CD4-positive, alpha-beta memory T cell (primary cell): Measurements from ENCODE around the gene PLCZ1. TPM values are rescaled to one million over a fixed set of nuclear protein-coding genes. Genes with fewer than 3 reads are reported as not detected.

Experiments used
- CTCF ChIA-PET: fragments of 350-600 bp; sonication (Branson Sonifier 250); formaldehyde crosslinking; loops from one replicate; lab custom pipeline; 2021; ENCODE audit warnings: inconsistent platforms; ENCODE audit not compliant: partially characterized antibody; lab: Charles Lee
- POLR2A ChIA-PET: fragments of 350-600 bp; sonication (Branson Sonifier 250); formaldehyde crosslinking; loops from one replicate; lab custom pipeline; 2021; ENCODE audit not compliant: partially characterized antibody; lab: Charles Lee
- DNase-seq, 5 donors: peaks; one replicate each; pipeline versions ENCODE4 v3.0.0 to v3.0.0-alpha.2; 2020 to 2022; ENCODE audit warnings: mixed read lengths in 1 of 5
- H3K27ac ChIP-seq: one replicate; pipeline ENCODE4 v1.7.0; 2013; ENCODE audit warnings: low read depth, low read length
- H3K27me3 ChIP-seq: 2 replicates; pipeline ENCODE4 v1.7.0; 2013; ENCODE audit warnings: mild to moderate bottlenecking, low read length, moderate library complexity; ENCODE audit not compliant: insufficient read depth
- H3K36me3 ChIP-seq: 2 replicates; pipeline ENCODE4 v1.7.0; 2013; ENCODE audit warnings: mild to moderate bottlenecking, low read length, moderate library complexity; ENCODE audit not compliant: insufficient read depth
- H3K4me1 ChIP-seq: 2 replicates; pipeline ENCODE4 v1.7.0; 2013; ENCODE audit warnings: mild to moderate bottlenecking, low read length, moderate library complexity; ENCODE audit not compliant: insufficient read depth
- H3K4me3 ChIP-seq, 2 donors: one replicate each; pipeline ENCODE4 v1.7.0; 2013; ENCODE audit warnings: low read length in 2 of 2, mild to moderate bottlenecking in 1 of 2
- H3K9me3 ChIP-seq, 2 donors: one replicate each; pipeline ENCODE4 v1.7.0; 2013; ENCODE audit warnings: low read length in 2 of 2, control low read depth in 1 of 2; ENCODE audit not compliant: control insufficient read depth in 1 of 2
- H3K27ac Mint-ChIP-seq, 7 donors: one replicate each; pipeline ENCODE4 v1.8.0; 2020 to 2021; ENCODE audit warnings: mixed read lengths in 7 of 7, mild to moderate bottlenecking in 6 of 7, inconsistent platforms in 3 of 7, moderate library complexity in 3 of 7
- H3K27me3 Mint-ChIP-seq, 2 donors: one replicate each; pipeline ENCODE4 v1.8.0; 2020 to 2021; ENCODE audit warnings: mixed read lengths in 2 of 2
- H3K36me3 Mint-ChIP-seq, 2 donors: one replicate each; pipeline ENCODE4 v1.8.0; 2020 to 2021; ENCODE audit warnings: mixed read lengths in 2 of 2, inconsistent platforms in 1 of 2, mild to moderate bottlenecking in 1 of 2
- H3K4me1 Mint-ChIP-seq, 4 donors: one replicate each; pipeline ENCODE4 v1.8.0; 2020 to 2021; ENCODE audit warnings: mixed read lengths in 4 of 4, mild to moderate bottlenecking in 1 of 4
- H3K4me3 Mint-ChIP-seq, 8 donors: one replicate each; pipeline ENCODE4 v1.8.0; 2020 to 2021; ENCODE audit warnings: mixed read lengths in 8 of 8, mild to moderate bottlenecking in 7 of 8, moderate library complexity in 6 of 8, inconsistent platforms in 3 of 8
- H3K9me3 Mint-ChIP-seq, 8 donors: one replicate each; pipeline ENCODE4 v1.8.0; 2020 to 2021; ENCODE audit warnings: mixed read lengths in 8 of 8, mild to moderate bottlenecking in 5 of 8, inconsistent platforms in 3 of 8, moderate library complexity in 1 of 8
- intact Hi-C: fragments of 100-400 bp; cut with micrococcal nuclease; formaldehyde crosslinking; loops from one replicate; pipeline ENCODE4 v1.15.1; 2023
- polyA plus RNA-seq, 2 donors: library from polyadenylated mRNA; unstranded; fragments of 300-500 nt; fragmentation: Illumina TruSeq; gene quantifications; one replicate each; pipeline ENCODE4 v1.2.3, GENCODE V29; 2021
- total RNA-seq, 2 experiments: library from RNA; stranded (reverse); gene quantifications; one replicate each; pipeline ENCODE4 v1.2.3, GENCODE V29; 2021

Gene PLCZ1
- total and polyA plus RNA-seq, 4 experiments from 2014 or later: not detected

GRCh38 chr12:18655351-18655750, 82.5 kb downstream of the PLCZ1 start:
- H3K27ac ChIP-seq: no peak overlapping the region
- no peaks in the 10 kb centered on the region for H3K4me1 ChIP-seq
- H3K36me3 Mint-ChIP-seq: no peaks in the 10 kb centered on the region
- intact Hi-C loops: no loop called here
- H3K36me3 ChIP-seq: no peaks in the 10 kb centered on the region
- no peaks in the 10 kb centered on the region for H3K4me1 Mint-ChIP-seq
- no peaks in the 10 kb centered on the region for H3K9me3 ChIP-seq
- no peak overlapping the region for H3K27ac Mint-ChIP-seq
- no peak for DNase-seq
- POLR2A ChIA-PET: no interaction called here
- no peaks in the 10 kb centered on the region for H3K27me3 Mint-ChIP-seq
- H3K4me3 ChIP-seq: no peak overlapping the region
- H3K27me3 ChIP-seq: no peaks in the 10 kb centered on the region
- peaks cover 8 to 33% (median 21%) of the 10 kb centered on the region in 8 donors for H3K9me3 Mint-ChIP-seq
- H3K4me3 Mint-ChIP-seq: no peak overlapping the region
- CTCF ChIA-PET: no interaction called here

DNA sequence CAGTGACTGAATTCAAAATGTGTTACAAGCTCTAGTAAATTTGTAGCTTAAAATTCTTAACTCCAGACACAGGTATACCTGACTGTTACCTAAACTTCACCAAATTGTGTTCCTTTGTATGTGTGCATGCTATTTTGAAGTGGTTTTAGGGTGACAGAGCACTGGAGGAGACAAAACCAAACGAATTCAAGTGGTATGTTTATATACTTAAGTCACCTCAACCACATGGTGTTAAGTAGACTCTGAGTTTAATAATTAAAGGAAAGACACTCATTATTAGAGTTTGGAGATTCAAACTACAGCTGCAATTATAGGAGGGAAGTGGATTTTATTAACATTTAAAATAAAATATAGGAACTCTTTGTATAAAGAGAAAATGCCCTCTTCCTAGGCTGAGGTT, 84.3 kb downstream of the PLCZ1 start:
- Mint-ChIP-seq H3K27ac (no peak overlapping the region), H3K4me3 (no peak overlapping the region), H3K9me3 (peaks cover 8 to 30% (median 18%) of the 10 kb centered on the region in 8 donors), H3K27me3 (no peaks in the 10 kb centered on the region), H3K4me1 (no peaks in the 10 kb centered on the region), H3K36me3 (no peaks in the 10 kb centered on the region)
- Histone ChIP-seq H3K9me3 (no peaks in the 10 kb centered on the region), H3K27ac (no peak overlapping the region), H3K4me3 (no peak overlapping the region), H3K36me3 (no peaks in the 10 kb centered on the region), H3K4me1 (no peaks in the 10 kb centered on the region), H3K27me3 (no peaks in the 10 kb centered on the region)
- ChIA-PET POLR2A (no interaction called here), CTCF (no interaction called here)
- DNase-seq: no peak
- intact Hi-C loops: no loop called here

DNA sequence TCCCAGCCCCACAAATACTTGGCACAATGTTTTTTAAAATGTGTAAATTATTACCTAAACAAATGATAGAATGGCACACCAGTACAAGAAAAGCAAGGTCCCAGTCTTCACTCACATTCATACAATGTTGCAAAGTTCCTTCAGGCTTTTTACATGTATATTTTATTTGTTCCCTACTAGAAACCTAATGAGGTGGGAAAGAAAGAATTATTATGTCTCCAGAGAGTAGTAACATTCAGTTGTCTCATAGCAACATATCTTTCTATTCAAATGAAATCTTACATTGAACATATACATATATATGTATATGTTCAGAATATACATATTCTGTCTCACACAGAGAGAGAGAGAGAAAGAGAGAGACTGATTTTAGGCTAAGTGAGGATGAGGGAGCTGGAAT, 85.2 kb downstream of the PLCZ1 start:
- no peaks in the 10 kb centered on the region for H3K36me3 ChIP-seq
- no peaks in the 10 kb centered on the region for H3K27me3 ChIP-seq
- no peaks in the 10 kb centered on the region for H3K4me1 ChIP-seq
- Mint-ChIP-seq H3K36me3 (no peaks in the 10 kb centered on the region), H3K4me1 (no peaks in the 10 kb centered on the region), H3K4me3 (no peak overlapping the region), H3K27ac (no peak overlapping the region), H3K9me3 (peaks cover 8 to 22% (median 17%) of the 10 kb centered on the region in 8 donors), H3K27me3 (no peaks in the 10 kb centered on the region)
- intact Hi-C loops: no loop called here
- no peak overlapping the region for H3K27ac ChIP-seq
- ChIA-PET POLR2A (no interaction called here), CTCF (no interaction called here)
- H3K4me3 ChIP-seq: no peak overlapping the region
- H3K9me3 ChIP-seq: no peaks in the 10 kb centered on the region
- DNase-seq: no peak

DNA sequence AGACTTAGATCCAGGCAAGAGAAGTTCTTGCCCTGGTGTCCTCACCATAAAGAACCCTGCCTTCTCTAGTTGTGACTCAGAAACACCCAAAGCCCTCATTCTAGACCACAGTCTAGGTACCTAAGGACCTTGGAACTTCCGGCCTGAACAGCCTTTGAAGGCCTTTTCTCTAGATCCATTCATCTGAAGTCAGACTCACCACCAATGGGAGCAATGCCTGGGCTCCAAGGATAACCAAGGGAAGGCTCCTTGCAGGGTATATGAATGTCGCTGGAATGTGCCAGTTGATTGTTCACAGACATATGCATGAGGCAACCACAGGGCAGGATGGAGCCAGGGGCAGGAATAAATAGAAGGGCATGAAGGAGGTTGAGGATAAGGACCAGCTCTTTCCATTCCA, 86.3 kb downstream of the PLCZ1 start:
- intact Hi-C loops: no loop called here
- H3K27ac ChIP-seq: no peak overlapping the region
- Mint-ChIP-seq H3K27ac (no peak overlapping the region), H3K36me3 (no peaks in the 10 kb centered on the region), H3K9me3 (peaks cover 2 to 15% (median 10%) of the 10 kb centered on the region in 8 donors), H3K4me1 (no peaks in the 10 kb centered on the region), H3K27me3 (no peaks in the 10 kb centered on the region), H3K4me3 (no peak overlapping the region)
- ChIA-PET POLR2A (no interaction called here), CTCF (no interaction called here)
- no peaks in the 10 kb centered on the region for H3K36me3 ChIP-seq
- no peaks in the 10 kb centered on the region for H3K27me3 ChIP-seq
- no peaks in the 10 kb centered on the region for H3K9me3 ChIP-seq
- H3K4me3 ChIP-seq: no peak overlapping the region
- no peak for DNase-seq
- H3K4me1 ChIP-seq: no peaks in the 10 kb centered on the region

GRCh38 chr12:18646286-18646890, 91.4 kb downstream of the PLCZ1 start:
- H3K4me1 ChIP-seq: no peaks in the 10 kb centered on the region
- ChIA-PET CTCF (no interaction called here), POLR2A (no interaction called here)
- H3K4me3 ChIP-seq: no peak overlapping the region
- no peaks in the 10 kb centered on the region for H3K36me3 ChIP-seq
- no peak overlapping the region for H3K27ac ChIP-seq
- Mint-ChIP-seq H3K9me3 (peaks cover 0 to 6% (median 0%) of the 10 kb centered on the region in 8 donors), H3K27me3 (no peaks in the 10 kb centered on the region), H3K27ac (no peak overlapping the region), H3K4me1 (no peaks in the 10 kb centered on the region), H3K36me3 (no peaks in the 10 kb centered on the region), H3K4me3 (no peak overlapping the region)
- H3K9me3 ChIP-seq: no peaks in the 10 kb centered on the region
- H3K27me3 ChIP-seq: no peaks in the 10 kb centered on the region
- no peak for DNase-seq
- intact Hi-C loops: no loop called here

GRCh38 chr12:18644564-18644963, 93.2 kb downstream of the PLCZ1 start:
- intact Hi-C loops: no loop called here
- no peak overlapping the region for H3K4me3 Mint-ChIP-seq
- peaks cover 0 to 5% (median under 1%) of the 10 kb centered on the region in 8 donors for H3K9me3 Mint-ChIP-seq
- no peaks in the 10 kb centered on the region for H3K4me1 ChIP-seq
- H3K36me3 Mint-ChIP-seq: no peaks in the 10 kb centered on the region
- H3K27ac Mint-ChIP-seq: no peak overlapping the region
- H3K4me3 ChIP-seq: no peak overlapping the region
- no peaks in the 10 kb centered on the region for H3K4me1 Mint-ChIP-seq
- H3K36me3 ChIP-seq: no peaks in the 10 kb centered on the region
- no peaks in the 10 kb centered on the region for H3K9me3 ChIP-seq
- no peaks in the 10 kb centered on the region for H3K27me3 Mint-ChIP-seq
- ChIA-PET CTCF (no interaction called here), POLR2A (no interaction called here)
- no peak for DNase-seq
- no peaks in the 10 kb centered on the region for H3K27me3 ChIP-seq
- no peak overlapping the region for H3K27ac ChIP-seq

DNA sequence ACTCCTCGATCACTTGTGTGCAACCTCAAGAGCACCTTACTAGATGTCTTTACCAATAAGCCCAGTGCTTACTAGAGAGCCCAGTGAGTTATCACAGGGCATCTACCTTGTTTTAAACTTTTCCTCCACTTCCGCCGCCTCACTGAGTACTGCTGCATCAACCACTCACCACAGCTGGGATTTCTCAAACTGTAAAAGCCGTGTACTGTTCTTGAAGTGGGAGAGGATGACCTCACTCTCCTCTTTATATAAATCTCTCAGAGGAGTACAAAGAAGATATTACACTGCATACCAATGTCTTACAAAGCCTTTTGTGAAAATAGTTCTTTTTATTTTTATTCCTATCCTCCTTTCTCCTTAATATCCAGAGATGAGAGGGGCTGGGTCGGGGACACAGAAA, 94.1 kb downstream of the PLCZ1 start:
- no peaks in the 10 kb centered on the region for H3K4me1 Mint-ChIP-seq
- intact Hi-C loops: no loop called here
- Histone ChIP-seq H3K4me3 (no peak overlapping the region), H3K9me3 (no peaks in the 10 kb centered on the region), H3K27me3 (no peaks in the 10 kb centered on the region), H3K27ac (no peak overlapping the region), H3K4me1 (no peaks in the 10 kb centered on the region), H3K36me3 (no peaks in the 10 kb centered on the region)
- no peaks in the 10 kb centered on the region for H3K27me3 Mint-ChIP-seq
- H3K9me3 Mint-ChIP-seq: peaks cover 0 to 5% (median under 1%) of the 10 kb centered on the region in 8 donors
- H3K4me3 Mint-ChIP-seq: no peak overlapping the region
- no peaks in the 10 kb centered on the region for H3K36me3 Mint-ChIP-seq
- H3K27ac Mint-ChIP-seq: no peak overlapping the region
- CTCF ChIA-PET: interaction anchor here (0.5 kb wide), 1 partner anchor 57 kb away, joined by 3 read pairs; no protein-coding TSS in a partner anchor
- DNase-seq: no peak
- POLR2A ChIA-PET: no interaction called here
